ENCODE results near the gene SCAPER.

DNA sequence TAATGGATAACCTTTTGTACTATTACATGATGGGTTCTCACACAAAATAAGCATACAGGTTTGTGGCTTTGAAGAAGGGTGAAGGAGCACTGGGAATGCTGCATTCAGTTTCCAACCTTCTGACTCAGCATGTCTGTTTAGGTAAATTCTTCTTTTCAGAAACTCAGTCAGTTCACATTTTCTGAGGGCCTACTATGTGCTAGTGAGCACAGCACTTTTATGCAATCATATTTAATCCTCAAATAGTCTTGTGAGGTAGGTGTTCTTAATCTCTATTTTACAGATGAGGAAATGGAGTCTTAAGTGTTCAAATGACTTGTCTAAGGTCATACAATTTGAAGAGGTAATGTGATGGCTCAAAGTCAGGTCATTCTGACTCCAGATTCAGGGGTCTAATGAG lies 527.4 kb downstream of the SCAPER start:
- TF ChIP-seq, protein P1, sequence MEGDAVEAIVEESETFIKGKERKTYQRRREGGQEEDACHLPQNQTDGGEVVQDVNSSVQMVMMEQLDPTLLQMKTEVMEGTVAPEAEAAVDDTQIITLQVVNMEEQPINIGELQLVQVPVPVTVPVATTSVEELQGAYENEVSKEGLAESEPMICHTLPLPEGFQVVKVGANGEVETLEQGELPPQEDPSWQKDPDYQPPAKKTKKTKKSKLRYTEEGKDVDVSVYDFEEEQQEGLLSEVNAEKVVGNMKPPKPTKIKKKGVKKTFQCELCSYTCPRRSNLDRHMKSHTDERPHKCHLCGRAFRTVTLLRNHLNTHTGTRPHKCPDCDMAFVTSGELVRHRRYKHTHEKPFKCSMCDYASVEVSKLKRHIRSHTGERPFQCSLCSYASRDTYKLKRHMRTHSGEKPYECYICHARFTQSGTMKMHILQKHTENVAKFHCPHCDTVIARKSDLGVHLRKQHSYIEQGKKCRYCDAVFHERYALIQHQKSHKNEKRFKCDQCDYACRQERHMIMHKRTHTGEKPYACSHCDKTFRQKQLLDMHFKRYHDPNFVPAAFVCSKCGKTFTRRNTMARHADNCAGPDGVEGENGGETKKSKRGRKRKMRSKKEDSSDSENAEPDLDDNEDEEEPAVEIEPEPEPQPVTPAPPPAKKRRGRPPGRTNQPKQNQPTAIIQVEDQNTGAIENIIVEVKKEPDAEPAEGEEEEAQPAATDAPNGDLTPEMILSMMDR (IDR thresholded peaks at IDR 0.05), result no peak
- TF ChIP-seq POLR2A (IDR thresholded peaks at IDR 0.05), result no peak

All from Peyer's patch (tissue), 4 donors.